T-helper 2 cell treated with Interferon-gamma antibody and Interleukin-4, amounts not matched to agents 5 μg/mL and 100 μg/mL, for 36 hours (primary cell): ENCODE measurements around the gene LATS2.
"Not testable (repeated sequence)": the region's sequence is repeated elsewhere in the genome, so short reads cannot be mapped to it uniquely, and the experiment has no call there.

Experiments
- DNase-seq: peaks from one replicate; pipeline ENCODE4 v3.0.0; 2021; ENCODE audit warnings: low spot score
- H3K27ac Mint-ChIP-seq: one replicate; pipeline ENCODE4 v1.8.0; 2021; ENCODE audit warnings: mild to moderate bottlenecking, mixed read lengths
- H3K27me3 Mint-ChIP-seq: one replicate; pipeline ENCODE4 v1.8.0; 2021; ENCODE audit warnings: low read depth, mixed read lengths
- H3K36me3 Mint-ChIP-seq: one replicate; pipeline ENCODE4 v1.8.0; 2021; ENCODE audit warnings: low read depth, mixed read lengths
- H3K4me1 Mint-ChIP-seq: one replicate; pipeline ENCODE4 v1.8.0; 2021; ENCODE audit warnings: low read depth, mixed read lengths
- H3K4me3 Mint-ChIP-seq: one replicate; pipeline ENCODE4 v1.8.0; 2022; ENCODE audit warnings: mild to moderate bottlenecking, moderate library complexity, mixed read lengths
- H3K9me3 Mint-ChIP-seq: one replicate; pipeline ENCODE4 v1.8.0; 2021; ENCODE audit warnings: mixed read lengths

The LATS2 gene

DNA sequence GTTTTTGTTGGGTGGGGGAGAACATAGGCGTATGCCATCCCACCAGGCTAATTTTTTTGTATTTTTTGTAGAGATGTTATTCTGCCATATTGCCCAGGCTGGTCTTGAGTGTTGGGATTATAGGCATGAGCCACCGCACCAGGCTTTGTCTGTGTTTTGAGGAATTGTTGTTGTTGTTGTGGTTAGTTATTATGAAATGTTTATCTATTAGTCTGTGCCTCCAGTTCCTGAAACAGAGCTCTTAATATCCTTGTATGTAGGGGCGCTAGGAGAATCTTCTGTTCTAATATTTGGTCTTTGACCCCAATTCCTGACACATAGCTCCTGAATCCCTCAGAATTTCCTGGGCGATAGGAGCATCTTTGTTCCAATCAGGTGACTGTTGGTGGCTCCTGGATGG lies 5.6 kb upstream of the LATS2 start:
- H3K4me1 Mint-ChIP-seq, result peaks cover 9% of the 10 kb centered on the region
- H3K36me3 Mint-ChIP-seq, result no peaks in the 10 kb centered on the region

DNA sequence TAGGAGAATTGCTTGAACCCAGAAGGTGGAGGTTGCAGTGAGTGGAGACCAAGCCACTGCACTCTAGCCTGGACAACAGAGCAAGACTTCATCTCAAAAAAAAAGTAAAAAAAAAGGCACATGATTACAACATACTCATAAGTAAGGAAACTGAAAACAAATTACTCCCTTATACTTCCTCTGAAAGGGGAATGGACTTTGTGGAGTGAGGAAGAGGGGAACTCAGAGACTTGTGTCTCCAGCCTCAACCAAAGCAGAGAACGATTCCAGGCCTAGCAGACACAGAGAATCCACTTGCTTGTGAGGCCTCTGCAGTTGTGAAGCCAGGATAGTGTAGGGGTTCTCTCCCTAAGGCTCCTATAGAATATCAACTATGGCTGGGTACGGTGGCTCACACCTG lies 4.3 kb upstream of the LATS2 start:
- Mint-ChIP-seq H3K27ac (no peak overlapping the region), H3K36me3 (peaks cover 2% of the 10 kb centered on the region), H3K27me3 (peaks cover 30% of the 10 kb centered on the region), H3K4me3 (no peak overlapping the region), H3K9me3 (no peaks in the 10 kb centered on the region), H3K4me1 (peaks cover 4% of the 10 kb centered on the region)
- DNase-seq, result no peak

More for the DNA sequence above, 5.6 kb upstream of the LATS2 start:
- no peaks in the 10 kb centered on the region for H3K9me3 Mint-ChIP-seq
- H3K4me3 Mint-ChIP-seq, result no peak overlapping the region
- H3K27me3 Mint-ChIP-seq, result peaks cover 26% of the 10 kb centered on the region
- H3K27ac Mint-ChIP-seq, result no peak overlapping the region
- no peak for DNase-seq

DNA sequence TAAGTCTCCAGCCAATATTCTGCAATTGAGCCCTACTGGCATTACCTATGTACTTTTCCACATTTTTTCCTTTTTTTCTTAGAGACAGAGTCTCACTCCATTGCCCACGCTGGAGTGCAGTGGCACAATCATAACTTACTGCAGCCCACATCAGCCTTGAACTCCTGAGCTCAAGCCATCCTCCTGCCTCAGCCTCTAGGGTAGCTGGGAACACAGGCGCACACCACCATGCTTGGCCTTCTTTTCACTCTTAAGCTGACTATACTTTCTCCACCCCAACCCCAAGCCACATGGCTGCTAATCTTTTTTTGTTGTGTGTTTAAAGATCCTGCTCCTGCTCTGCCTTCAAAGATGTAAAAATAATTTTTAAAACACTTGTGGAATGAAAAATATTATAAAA lies 1.6 kb upstream of the LATS2 start:
- Mint-ChIP-seq H3K27me3 (peaks cover 47% of the 10 kb centered on the region), H3K4me1 (peaks cover 2% of the 10 kb centered on the region), H3K36me3 (peaks cover 2% of the 10 kb centered on the region), H3K4me3 (no peak overlapping the region), H3K9me3 (no peaks in the 10 kb centered on the region), H3K27ac (no peak overlapping the region)
- no peak for DNase-seq

DNA sequence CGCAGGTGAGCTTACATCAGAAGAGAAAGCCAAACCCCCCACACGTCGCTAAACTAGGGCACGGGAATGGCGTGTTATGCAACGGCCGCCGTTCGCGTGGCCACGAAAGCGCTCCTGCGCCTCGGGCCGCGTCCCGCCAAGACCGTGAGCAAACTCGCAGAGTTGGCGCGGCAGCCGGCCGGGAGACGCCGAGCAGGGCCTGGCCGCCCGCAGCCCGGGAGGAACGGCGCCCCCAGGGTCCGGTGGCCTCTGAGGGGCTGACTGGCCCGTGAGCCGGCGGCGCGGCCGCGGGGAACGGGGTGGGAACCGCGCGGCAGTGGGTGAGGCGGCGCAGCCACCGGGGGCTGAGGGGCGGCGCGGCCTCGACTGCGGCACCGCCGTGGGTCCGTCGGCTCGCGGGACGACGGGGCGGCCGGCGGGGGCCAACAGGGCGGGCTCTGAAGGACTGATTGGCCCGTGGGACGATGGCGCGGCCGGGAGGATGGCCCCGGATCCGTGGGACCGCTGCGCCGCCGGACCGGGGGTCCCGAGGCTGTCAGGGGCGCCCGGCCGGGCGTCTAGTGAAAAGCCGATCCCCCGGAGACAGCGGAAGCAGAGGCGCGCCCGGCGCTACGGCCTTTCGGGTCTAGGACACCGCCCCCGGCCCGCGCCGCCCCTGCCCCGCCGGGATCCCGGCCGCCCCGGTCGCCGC lies 903 bp downstream of the LATS2 start:
- no peak for DNase-seq
- peaks cover 61% of the 10 kb centered on the region for H3K27me3 Mint-ChIP-seq
- H3K4me3 Mint-ChIP-seq, result peak overlapping the region; percentile 59
- no peak overlapping the region for H3K27ac Mint-ChIP-seq
- H3K4me1 Mint-ChIP-seq, result peaks cover 2% of the 10 kb centered on the region
- H3K36me3 Mint-ChIP-seq, result peaks cover 2% of the 10 kb centered on the region
- H3K9me3 Mint-ChIP-seq, result no peaks in the 10 kb centered on the region

DNA sequence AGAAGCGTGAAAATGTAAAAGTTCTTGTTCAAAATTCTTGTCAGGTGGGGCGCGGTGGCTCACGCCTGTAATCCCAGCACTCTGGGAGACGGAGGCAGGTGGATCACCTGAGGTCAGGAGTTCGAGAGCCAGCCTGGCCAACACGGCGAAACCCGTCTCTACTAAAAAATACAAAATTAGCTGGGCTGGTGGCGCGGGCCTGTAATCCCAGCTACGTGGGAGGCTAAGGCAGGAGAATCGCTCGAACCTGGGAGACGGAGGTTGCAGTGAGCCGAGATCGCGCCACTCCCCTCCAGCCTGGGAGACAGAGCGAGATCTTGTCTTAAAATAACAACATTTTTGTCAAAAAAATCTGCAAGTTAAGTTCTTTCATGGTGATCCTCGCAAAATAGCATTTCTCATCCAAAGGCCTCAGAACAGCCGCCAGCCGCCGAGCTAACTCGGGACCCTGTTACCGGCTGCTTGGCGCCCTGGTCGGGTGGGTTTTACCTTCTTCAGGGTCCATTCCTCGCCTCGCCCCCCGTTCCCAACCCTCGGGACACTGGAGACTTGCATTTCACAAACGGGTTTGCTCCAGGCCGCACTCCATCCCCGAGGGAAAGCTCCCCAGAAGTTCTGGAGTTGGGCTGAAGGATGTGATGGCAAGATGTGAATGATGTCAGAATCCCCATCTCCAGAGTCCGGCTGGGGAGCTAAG lies 1.6 kb downstream of the LATS2 start:
- no peak for DNase-seq
- Mint-ChIP-seq H3K9me3 (no peaks in the 10 kb centered on the region), H3K4me1 (peaks cover 2% of the 10 kb centered on the region), H3K36me3 (peaks cover 2% of the 10 kb centered on the region), H3K4me3 (peak overlapping the region; percentile 59), H3K27ac (no peak overlapping the region), H3K27me3 (peaks cover 61% of the 10 kb centered on the region)

DNA sequence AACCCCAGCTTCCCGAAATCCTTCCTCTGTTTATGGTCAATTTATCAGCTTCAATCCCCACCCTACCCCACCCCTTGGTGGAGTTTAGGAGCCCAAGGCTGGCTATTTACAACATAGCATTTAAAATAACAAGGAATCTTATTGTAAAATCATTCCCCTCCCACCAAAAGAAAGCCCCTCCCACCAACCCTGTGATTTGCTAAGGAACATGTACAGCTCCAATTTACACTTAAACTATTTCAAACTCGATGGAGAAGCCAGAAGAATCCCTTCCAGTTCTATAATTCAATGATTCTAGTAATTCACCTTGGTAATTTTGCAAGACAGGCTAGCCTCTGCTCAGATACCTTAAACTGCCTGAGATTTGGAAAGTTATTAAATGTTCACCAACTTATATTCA lies 3.0 kb downstream of the LATS2 start:
- H3K9me3 Mint-ChIP-seq, result no peaks in the 10 kb centered on the region

DNA sequence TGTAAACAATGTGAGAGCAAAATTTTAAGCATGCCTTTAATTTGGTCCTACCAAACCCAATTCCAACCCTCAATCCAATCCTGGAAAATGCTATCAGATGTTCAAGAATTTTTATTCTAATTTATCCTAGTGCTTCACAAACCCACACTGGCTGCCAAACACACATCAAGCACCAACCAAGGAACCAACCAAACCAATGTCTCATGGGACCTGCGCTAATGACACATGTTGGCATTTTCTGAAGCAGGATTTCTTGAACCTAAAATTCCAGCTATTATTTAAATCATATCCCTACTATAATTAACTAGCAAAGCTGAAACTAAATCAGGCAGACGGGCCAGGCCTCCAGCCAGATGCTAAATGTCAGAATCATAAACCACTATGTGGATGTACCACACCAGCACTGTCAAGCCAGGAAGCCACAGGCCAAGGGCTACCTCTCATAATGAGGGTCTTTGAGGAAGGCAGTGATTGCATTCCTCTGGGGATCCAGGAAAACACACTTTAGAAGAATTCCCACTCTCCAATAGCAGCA lies 5.8 kb downstream of the LATS2 start:
- DNase-seq, result no peak
- Mint-ChIP-seq H3K27ac (no peak overlapping the region), H3K36me3 (no peaks in the 10 kb centered on the region), H3K9me3 (no peaks in the 10 kb centered on the region), H3K4me1 (peaks cover 3% of the 10 kb centered on the region), H3K27me3 (peaks cover 42% of the 10 kb centered on the region), H3K4me3 (no peak overlapping the region)

More for the DNA sequence above, 3.0 kb downstream of the LATS2 start:
- no peak for DNase-seq
- peaks cover 2% of the 10 kb centered on the region for H3K36me3 Mint-ChIP-seq
- H3K27ac Mint-ChIP-seq, result no peak overlapping the region
- H3K4me1 Mint-ChIP-seq, result peaks cover 3% of the 10 kb centered on the region
- peaks cover 55% of the 10 kb centered on the region for H3K27me3 Mint-ChIP-seq
- H3K4me3 Mint-ChIP-seq, result peak overlapping the region; percentile 38

DNA sequence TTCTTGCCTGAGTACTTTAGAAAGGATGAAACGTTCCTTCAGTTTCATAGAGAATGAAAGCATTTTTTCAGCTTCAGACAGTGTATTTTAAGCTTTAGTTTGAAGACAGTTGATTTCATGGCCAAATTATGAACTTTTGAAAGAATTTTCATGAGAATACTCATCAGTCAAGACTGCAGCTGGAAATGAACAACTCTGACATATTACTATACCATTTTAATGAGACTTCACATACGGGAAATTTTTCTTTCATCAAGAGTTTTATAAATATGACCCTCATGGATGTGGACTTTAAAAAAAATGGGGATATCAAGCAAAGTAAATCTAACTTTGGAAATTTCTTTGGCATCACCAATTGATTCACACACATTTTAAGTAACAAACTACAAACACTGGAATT lies 6.4 kb downstream of the LATS2 start:
- no peak for DNase-seq
- Mint-ChIP-seq H3K4me1 (peaks cover 3% of the 10 kb centered on the region), H3K27me3 (peaks cover 41% of the 10 kb centered on the region), H3K4me3 (no peak overlapping the region), H3K9me3 (no peaks in the 10 kb centered on the region), H3K27ac (no peak overlapping the region), H3K36me3 (no peaks in the 10 kb centered on the region)

DNA sequence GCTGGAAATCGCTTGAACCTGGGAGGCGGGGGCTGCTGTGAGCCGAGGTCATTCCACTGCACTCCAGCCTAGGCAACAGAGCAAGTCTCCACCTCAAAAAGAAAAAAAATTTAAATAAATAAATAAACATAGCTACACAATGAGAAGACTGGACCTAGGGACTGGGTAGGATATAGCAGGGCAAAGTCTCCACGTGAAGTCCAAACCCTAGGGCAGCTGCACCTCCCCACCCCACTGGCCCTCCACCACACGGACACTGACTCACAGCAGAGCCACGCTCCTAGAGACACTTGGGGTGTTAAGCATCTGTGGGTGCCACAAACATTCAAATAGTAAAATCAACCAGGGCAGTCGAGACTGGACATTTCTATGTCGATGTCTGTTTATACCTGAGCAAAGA lies 7.1 kb downstream of the LATS2 start:
- Mint-ChIP-seq H3K9me3 (no peaks in the 10 kb centered on the region), H3K27ac (no peak overlapping the region), H3K27me3 (peaks cover 34% of the 10 kb centered on the region), H3K36me3 (no peaks in the 10 kb centered on the region), H3K4me3 (no peak overlapping the region), H3K4me1 (peaks cover 3% of the 10 kb centered on the region)
- no peak for DNase-seq

DNA sequence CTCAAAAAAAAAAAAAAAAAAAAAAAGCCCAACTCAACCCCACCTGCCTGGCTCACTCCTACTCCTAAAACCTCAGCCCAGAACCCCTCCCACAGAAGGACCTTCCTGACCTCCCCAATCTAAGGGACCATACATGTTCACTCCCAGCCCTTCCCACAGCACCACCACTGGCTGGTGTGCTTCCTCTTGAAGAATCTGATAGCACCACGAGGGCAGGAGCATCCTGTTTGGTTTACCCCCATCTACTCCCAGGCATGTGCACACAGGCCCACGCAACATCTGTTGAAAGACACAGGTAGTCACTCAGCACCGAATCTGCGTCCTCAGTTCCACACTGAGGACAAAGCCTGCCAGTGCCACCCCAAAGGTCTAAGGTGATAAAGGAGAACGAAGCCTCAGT lies 8.2 kb downstream of the LATS2 start:
- H3K27me3 Mint-ChIP-seq, result peaks cover 25% of the 10 kb centered on the region
- H3K4me1 Mint-ChIP-seq, result peaks cover 3% of the 10 kb centered on the region
- H3K27ac Mint-ChIP-seq, result no peak overlapping the region
- no peaks in the 10 kb centered on the region for H3K9me3 Mint-ChIP-seq
- DNase-seq, result no peak
- no peak overlapping the region for H3K4me3 Mint-ChIP-seq
- no peaks in the 10 kb centered on the region for H3K36me3 Mint-ChIP-seq

DNA sequence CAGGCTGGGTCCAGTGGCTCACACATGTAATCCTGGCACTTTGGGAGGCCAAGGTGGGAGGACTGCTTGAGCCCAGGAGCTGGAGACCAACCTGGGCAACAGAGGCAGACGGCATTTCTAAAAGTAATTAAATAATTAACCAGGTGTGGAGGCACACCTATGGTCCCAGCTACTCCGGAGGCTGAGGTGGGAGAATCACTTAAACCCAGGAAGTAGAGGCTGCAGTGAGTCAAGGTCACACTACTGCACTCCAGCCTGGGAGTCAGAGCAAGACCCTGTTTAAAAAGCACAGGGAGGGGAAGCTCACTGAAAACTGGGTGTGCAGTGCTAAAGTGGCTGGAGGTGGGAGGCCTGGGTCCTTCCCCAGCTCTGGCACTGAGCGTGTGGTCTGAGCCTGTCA lies 9.7 kb downstream of the LATS2 start:
- H3K9me3 Mint-ChIP-seq, result no peaks in the 10 kb centered on the region

DNA sequence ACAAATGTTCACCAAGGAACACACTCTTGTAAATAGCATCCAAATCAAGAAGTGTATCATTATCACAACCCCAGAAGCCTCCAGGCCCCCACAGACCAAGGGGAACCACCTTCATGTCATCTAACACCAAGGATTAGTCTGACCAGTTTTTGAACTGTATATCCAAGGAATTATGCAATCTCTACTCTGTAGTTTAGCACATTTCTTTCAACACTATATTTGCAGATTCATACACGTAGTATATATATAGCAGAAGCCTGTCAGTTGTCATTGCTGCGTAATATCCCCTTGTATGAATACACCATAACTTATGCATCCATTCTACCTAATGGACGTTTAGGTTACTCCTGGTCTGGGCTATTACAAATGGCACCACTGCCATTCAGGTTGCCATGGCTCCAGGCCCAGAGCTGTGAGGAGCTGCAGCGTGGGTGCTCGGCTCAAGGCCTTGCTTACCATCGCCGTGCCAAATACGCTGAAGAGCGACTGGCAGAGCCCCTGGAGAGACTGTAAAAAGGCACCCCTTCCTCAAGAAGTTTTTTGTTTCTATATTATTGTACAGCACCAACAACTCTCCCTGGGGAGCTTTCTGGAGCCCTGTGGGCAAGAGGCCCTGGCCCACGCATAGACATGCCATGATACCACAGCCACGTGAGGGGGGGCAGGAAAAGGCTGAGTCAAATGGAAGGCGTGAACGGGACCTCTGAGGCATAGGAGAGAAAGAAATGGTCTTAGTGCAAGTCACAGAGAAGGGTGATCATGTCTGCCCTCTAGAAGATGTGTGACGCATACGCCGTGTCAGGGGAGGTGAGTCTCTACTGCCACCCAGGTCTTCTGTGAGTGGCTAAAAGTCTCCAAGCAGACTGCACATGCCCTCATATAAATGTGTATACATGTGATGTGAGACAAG lies 10.8 kb downstream of the LATS2 start:
- no peaks in the 10 kb centered on the region for H3K9me3 Mint-ChIP-seq
- DNase-seq, result no peak
- H3K4me3 Mint-ChIP-seq, result no peak overlapping the region
- no peak overlapping the region for H3K27ac Mint-ChIP-seq
- H3K4me1 Mint-ChIP-seq, result peaks cover 3% of the 10 kb centered on the region
- no peaks in the 10 kb centered on the region for H3K36me3 Mint-ChIP-seq
- H3K27me3 Mint-ChIP-seq, result peaks cover 14% of the 10 kb centered on the region

More for the DNA sequence above, 9.7 kb downstream of the LATS2 start:
- Mint-ChIP-seq H3K36me3 (no peaks in the 10 kb centered on the region), H3K4me1 (peaks cover 3% of the 10 kb centered on the region), H3K27ac (no peak overlapping the region), H3K4me3 (no peak overlapping the region), H3K27me3 (peaks cover 17% of the 10 kb centered on the region)
- no peak for DNase-seq

DNA sequence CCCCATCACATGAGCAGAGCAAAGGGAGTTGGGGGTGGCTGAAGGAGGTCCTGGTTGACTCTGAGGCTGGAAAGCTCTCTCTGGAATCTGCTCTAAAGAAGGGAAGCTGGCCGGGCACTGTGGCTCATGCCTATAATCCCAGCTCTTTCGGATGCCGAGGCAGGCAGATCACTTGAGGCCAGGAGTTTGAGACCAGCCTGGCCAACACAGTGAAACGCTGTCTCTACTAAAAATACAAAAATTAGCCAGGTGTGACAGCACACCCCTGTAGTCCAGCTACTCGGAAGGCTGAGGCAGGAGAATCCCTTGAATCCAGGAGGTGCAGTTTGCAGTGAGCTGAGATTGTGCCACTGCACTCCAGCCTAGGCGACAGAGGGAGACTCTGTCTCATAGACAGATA lies 11.7 kb downstream of the LATS2 start:
- not testable (repeated sequence) for H3K4me1 Mint-ChIP-seq, H3K27ac Mint-ChIP-seq, H3K27me3 Mint-ChIP-seq, H3K9me3 Mint-ChIP-seq, DNase-seq, H3K36me3 Mint-ChIP-seq, H3K4me3 Mint-ChIP-seq
